Activated CD4-positive, CD25-positive, alpha-beta regulatory T cell treated with anti-CD3 and anti-CD28 coated beads, Interleukin-2, amount 50 U/mL, for 16 hours (primary cell): ENCODE measurements around the gene TCF3.
A peak's percentile ranks its signal among the peaks of the same experiment; 100 is the strongest.

Source experiments
- DNase-seq: peaks from one replicate; pipeline ENCODE4 v3.0.0-alpha.2; 2020; ENCODE audit warnings: low read depth, low spot score

The TCF3 gene

DNA sequence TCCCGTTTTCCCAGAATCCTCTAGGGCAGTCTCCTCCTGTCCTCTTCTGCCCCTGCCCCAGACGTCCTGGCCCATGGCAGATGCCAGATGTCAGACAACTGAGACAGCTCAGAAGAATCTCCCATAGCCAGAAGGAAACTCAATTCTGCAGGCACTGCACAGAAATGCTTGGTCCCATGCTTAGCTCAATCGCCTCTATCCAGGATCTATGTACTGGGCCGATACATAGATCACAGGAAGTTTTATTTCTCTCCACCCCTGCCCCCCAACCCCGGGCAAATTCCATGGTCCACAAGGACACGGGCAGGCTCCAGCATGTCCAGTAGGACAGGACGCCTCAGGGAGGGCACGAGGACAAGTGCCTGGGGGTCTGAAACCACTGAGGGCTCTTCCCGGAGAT lies 64.5 kb downstream of the TCF3 start:
- no peak for DNase-seq

DNA sequence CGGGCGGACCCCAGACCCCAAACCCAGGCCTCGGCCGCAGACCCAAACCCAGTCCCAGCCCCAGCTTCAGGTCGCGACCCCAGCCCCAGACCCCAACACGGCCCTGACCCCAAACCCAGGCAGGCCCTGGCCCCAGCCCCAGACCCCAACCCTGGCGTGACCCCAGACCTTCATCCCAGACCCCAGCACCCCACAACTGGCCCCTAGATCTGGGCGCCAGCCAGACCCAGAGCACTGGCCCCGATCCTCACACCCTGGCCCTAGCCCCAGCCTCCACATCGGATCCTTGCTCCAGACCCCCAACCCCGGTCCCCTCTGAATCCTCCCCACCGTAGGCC lies 67.2 kb downstream of the TCF3 start:
- DNase-seq, result no peak

GRCh38 chr19:1584500-1585242 lies 67.7 kb downstream of the TCF3 start:
- DNase-seq, result no peak

DNA sequence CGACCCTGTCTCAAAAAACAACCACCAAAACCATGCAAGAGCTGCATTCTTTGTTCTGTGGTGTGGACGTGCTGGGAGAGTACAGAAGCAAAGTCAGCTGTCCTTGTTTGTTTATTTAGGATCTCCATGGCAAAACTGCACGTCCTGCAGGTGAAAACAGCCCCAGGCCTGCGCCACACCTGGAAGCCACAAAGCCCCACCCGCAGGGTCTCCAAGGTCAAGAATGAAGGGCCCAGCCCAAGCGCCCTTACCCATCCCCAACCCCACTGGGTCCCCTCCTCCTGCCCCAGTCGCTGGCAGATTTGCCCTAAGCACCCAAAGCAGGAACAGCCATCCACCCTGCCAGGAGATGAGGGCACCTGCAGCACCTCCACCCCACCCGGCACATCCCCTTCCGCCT lies 70.2 kb downstream of the TCF3 start:
- no peak for DNase-seq

- no peak for DNase-seq
Measured at GRCh38 chr19:1580957-1581356, 71.5 kb downstream of the TCF3 start.

GRCh38 chr19:1580382-1580781 lies 72.0 kb downstream of the TCF3 start:
- DNase-seq, result no peak

GRCh38 chr19:1579222-1579621 lies 73.2 kb downstream of the TCF3 start:
- no peak for DNase-seq

DNA sequence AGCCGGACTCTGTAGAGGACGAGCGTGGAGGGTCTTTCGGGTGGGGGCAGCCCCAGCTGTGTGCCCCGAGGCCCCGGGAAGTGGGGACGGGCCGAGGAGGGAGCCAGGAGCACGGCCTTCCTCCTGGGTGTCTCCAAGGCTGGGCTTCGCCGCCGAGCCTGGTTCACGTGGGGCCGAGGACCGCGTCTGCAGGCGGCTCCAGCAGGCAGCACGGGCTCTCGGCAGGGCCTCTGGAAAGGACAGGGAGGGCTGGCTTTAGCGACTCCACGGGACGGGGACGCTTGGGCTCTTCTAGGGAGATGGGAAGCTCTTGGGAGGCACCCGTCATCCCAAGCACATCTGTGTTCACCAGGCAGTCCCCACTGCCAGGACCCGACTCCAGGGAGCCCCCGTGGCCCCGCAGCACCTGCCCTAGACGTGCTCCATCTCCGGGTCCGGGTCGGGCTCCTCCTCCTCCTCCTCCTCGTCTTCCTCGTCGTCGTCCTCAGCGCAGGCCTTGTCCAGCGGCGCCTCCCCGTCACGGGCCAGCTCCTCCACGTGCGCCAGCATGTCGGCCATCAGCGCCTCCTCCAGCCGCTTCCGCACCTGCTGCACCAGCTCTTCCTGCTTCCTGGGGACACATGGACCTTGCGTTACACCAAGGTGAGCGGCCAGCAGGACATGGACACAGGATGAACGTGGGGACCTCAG lies 74.3 kb downstream of the TCF3 start:
- no peak for DNase-seq

DNA sequence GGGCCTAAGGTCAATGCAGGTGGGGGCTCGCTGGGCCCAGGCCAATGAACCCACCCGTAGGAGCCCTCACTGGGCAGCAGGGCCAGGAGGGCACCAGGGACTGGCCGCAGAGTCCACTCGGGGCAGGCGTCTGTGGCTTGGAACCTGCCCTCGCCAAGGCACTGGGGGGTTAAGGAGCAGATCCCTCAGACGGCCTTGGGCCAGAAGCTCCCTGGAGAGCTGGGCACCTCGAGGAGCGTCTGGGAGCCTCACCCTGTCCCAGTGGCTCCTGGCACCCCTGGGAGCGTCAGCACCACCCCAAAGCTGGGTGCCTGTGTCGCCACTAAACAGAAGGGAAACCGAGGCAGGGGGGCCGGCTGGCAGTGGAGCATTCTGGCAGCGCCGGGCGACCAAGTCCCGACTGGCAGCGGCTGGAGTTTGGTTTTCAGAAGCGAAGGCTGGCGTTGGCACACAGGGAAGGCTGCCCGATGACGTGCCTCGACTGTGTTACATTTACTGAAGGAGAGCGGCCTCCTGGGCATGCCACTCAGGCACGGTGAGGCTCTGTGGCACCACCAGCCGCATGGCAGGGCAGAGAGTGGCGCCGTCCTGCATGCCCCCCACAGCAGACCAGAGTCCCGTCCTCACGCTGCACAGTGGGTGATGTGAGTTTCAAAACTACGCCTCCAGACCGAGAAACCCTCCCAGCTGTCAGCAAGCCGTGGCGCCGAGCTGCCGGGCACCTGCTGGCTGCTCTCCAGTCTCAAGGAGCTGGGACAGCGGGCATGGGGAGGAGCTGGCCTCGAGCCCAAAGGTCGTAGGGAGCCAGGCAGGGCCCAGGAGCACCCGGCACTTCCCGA lies 75.1 kb downstream of the TCF3 start:
- DNase-seq, result no peak

DNA sequence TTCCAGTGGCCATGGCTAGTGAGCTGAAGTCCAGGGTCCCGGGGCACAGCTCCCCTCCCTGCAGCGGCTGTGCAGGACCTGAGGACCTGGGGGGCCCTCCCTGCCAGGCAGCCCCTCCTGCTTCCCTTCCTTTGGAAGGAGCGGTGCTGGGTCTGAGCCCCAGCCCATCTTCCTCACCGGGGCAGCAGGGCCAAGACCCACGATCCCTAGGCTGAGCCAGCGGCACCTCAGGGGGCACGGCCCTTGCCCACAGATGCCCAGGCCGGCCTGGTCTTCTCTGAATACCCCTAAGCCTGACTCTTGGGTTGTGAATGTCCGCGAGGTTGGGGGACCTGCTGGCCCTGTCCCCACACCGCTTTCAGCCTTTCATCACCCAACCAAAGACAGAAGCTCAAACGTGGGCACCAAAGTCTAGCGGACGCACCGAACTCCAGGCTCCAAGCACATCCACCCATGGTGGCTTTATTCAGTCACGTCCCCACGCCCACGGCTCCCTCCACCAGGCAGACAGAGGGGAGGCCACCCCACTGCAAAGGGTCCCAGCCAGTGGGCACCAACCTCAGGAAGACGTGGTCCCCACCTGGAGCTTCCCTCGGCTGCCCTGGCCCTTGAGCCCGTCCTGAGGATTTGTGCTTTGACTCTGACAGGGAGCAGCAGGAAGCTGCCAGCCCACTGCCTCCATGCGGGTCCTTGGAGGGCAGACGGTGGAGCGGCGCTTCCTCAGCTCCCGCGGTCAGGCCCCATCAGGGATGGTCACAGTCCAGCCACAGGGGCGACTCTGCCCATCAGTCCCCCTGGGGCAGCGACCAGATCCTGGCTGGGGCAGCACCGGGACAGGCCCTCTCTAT lies 75.9 kb downstream of the TCF3 start:
- no peak for DNase-seq

DNA sequence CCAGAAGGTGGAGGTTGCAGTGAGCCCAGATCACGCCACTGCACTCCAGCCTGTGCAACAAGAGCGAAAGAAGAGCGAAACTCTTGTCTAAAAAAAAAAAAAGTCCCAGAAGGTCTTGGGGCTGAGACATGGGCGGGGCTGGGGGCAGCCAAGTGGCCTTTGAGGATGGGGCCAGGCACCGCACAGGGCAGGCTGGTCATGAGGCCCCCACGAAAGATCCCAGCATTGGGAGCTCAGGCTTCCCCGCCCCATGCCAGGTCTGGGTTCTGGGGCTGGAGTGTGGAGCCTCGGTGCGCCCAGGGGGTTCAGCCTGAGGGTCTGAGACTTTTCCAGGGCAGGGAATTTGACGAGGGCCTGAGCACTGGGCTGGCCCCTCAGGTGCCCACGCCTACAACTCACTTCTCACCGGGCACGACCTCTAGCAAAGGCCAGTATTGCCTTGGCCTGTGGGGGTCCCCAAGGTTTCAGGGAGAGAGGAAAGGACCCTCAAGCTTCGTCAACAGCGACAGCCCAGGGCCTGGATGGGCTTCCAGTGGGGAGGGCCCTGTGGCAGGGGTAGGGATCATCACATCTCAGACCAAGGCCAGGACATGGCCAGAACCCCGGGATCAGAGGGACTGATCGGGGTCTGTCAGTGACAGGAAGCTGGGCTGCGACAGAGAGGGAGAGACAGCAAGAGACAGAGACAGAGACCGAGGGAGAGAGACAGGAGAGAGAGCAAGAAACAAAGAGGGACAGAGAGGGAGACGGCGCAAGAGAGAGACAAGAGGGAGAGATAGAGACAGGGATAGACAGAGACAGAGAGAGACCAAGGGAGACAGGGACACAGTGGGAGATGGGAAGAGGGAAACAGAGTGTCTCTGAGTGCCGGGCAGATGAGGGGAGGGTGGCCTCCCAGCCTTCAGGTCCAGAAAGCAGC lies 76.8 kb downstream of the TCF3 start:
- no peak for DNase-seq

- no peak for DNase-seq
Measured at GRCh38 chr19:1574354-1575136, 77.9 kb downstream of the TCF3 start.

DNA sequence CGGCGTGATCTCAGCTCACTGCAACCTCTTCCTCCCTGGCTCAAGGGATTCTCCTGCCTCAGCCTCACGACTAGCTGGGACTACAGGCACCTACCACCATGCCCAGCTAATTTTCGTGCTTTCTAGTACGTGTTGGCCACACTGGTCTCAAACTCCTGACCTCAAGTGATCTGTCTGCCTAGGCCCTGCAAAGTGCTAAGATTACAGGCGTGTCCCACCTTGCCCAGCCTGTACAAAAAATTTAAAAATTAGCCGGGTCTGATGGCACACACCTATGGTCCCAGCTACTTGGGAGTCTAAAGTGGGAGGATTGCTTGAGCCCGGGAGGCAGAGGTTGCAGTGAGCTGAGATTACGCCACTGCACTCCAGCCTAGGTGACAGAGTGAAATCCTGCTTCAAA lies 79.6 kb downstream of the TCF3 start:
- no peak for DNase-seq

- no peak for DNase-seq
Measured at GRCh38 chr19:1571358-1571757, 81.1 kb downstream of the TCF3 start.

GRCh38 chr19:1570836-1571235 lies 81.6 kb downstream of the TCF3 start:
- DNase-seq, result no peak

DNA sequence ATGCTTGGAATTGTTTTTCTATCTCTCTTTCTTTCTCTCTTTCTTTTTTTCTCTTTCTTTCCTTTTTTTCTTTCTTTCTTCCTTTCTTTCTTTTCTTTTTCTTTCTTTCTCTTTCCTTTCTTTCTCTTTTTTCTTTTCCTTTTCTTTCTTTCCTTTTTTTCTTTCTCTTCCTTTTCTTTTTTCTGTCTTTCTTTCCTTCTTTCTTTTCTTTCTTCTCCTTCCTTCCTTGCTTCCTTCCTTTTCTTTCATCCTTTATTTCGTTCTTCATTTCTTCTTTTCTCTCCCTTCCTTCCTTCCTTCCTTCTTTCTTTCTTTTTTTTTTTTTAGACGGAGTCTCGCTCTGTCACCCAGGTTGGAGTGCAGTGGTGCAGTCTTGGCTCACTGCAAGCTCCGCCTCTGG lies 82.4 kb downstream of the TCF3 start:
- no peak for DNase-seq

- DNase-seq, result peak; percentile 69
Measured at GRCh38 chr19:1568320-1569019, 83.9 kb downstream of the TCF3 start, which contains the start of gene MEX3D. TSS of gene MEX3D (minus strand) at chr19:1568325. CDS start at chr19:1568058, 267 bp downstream.

GRCh38 chr19:1567848-1568227 lies 84.6 kb downstream of the TCF3 start:
- DNase-seq, result no peak
